ENCODE measurements around the gene SLC25A22.

GRCh38 chr11:776263-776560 is 21.9 kb downstream of the SLC25A22 start:
- TF ChIP-seq, protein P1, sequence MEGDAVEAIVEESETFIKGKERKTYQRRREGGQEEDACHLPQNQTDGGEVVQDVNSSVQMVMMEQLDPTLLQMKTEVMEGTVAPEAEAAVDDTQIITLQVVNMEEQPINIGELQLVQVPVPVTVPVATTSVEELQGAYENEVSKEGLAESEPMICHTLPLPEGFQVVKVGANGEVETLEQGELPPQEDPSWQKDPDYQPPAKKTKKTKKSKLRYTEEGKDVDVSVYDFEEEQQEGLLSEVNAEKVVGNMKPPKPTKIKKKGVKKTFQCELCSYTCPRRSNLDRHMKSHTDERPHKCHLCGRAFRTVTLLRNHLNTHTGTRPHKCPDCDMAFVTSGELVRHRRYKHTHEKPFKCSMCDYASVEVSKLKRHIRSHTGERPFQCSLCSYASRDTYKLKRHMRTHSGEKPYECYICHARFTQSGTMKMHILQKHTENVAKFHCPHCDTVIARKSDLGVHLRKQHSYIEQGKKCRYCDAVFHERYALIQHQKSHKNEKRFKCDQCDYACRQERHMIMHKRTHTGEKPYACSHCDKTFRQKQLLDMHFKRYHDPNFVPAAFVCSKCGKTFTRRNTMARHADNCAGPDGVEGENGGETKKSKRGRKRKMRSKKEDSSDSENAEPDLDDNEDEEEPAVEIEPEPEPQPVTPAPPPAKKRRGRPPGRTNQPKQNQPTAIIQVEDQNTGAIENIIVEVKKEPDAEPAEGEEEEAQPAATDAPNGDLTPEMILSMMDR (IDR thresholded peaks at IDR 0.05; ENCODE audit: low read length), result no peak
- no peak for TF ChIP-seq EZH2 (IDR thresholded peaks at IDR 0.05; ENCODE audit: borderline replicate concordance, low read length)
